ENCODE results near the gene TIGD7. TPM values are rescaled to one million over a fixed set of nuclear protein-coding genes. Genes with fewer than 3 reads are reported as not detected.

TIGD7 gene
- total RNA-seq, 1 experiment from 2014 or later: 0.49 TPM

DNA sequence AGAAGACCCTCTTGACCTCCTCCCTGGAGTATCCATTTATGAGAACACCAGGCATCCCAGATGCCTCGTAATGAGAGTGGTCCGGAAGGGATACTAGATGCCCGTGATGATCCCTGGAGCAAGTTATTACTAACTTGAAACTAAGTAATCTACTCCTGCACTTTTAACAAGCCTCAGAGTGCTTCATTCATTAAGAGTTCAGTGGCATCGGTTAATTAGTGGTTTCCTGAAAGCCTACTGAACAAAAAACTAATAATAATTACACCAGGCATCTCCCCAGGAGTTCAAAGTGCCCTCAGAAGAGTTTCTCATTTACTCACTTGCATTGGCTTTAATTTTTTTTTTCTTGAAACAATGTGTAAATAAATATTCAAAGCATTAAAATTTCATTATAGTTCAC is 22.3 kb upstream of the TIGD7 start:
- intact Hi-C loops (cut with micrococcal nuclease): no loop called here
- no peak for DNase-seq (ENCODE audit: low read depth, low spot score)
- CTCF ChIA-PET: no interaction called here
- no peaks in the 10 kb centered on the region for H3K4me1 ChIP-seq (ENCODE audit: control insufficient read depth in 1 of 2, insufficient read depth in 2 of 2, low read length in 2 of 2)
- H3K27ac ChIP-seq (ENCODE audit: low read depth, low read length): no peak overlapping the region
- H3K79me2 ChIP-seq (ENCODE audit: insufficient read depth, low read length): no peaks in the 10 kb centered on the region
- RAD21 ChIA-PET (ENCODE audit: low non-redundant PET in 1 of 2, low total read pairs in 2 of 2, uncharacterized antibody in 2 of 2, unreplicated experiment in 2 of 2): no interaction called here
- H3K9me2 ChIP-seq (ENCODE audit: insufficient read depth): no peaks in the 10 kb centered on the region
- no TSS peak for BruUV-seq (replicated peaks)
- no peaks in the 10 kb centered on the region for H3K9me3 ChIP-seq (ENCODE audit: control insufficient read depth in 1 of 2, insufficient read depth in 1 of 2, low read depth in 1 of 2, low read length in 2 of 2)
- no peaks in the 10 kb centered on the region for H3K27me3 ChIP-seq (ENCODE audit: insufficient read depth, low read length)
- no peak overlapping the region for H3K4me3 ChIP-seq (replicated peaks in 1 of 2; ENCODE audit: low read depth in 1 of 2, low read length in 2 of 2)
- H3K4me2 ChIP-seq (ENCODE audit: low read length): no peak overlapping the region
- no peak overlapping the region for H2AFZ ChIP-seq (ENCODE audit: low read depth, low read length, poor library complexity, severe bottlenecking)
- H4K20me1 ChIP-seq (ENCODE audit: insufficient read depth): no peaks in the 10 kb centered on the region
- no peak overlapping the region for H3K9ac ChIP-seq (ENCODE audit: low read length)
- POLR2A ChIA-PET: no interaction called here
- TF ChIP-seq ELF1 (IDR thresholded peaks at IDR 0.05; ENCODE audit: borderline replicate concordance, low read depth): no peak
- no peak for TF ChIP-seq CEBPB (IDR thresholded peaks at IDR 0.05; ENCODE audit: low read depth)
- no peak for TF ChIP-seq ZFX (IDR thresholded peaks at IDR 0.05)
- no peak for TF ChIP-seq JUND (IDR thresholded peaks at IDR 0.05)
- H3K36me3 ChIP-seq (ENCODE audit: control insufficient read depth in 1 of 2, insufficient read depth in 2 of 2, low read length in 2 of 2): no peaks in the 10 kb centered on the region
- no peak for ATAC-seq

- H3K9me3 ChIP-seq (ENCODE audit: control insufficient read depth in 1 of 2, insufficient read depth in 1 of 2, low read depth in 1 of 2, low read length in 2 of 2): peaks cover 12 to 20% of the 10 kb centered on the region in 2 experiments; a peak in 3 of 4 replicates
- no peak overlapping the region for H3K4me2 ChIP-seq (ENCODE audit: low read length)
- H2AFZ ChIP-seq (ENCODE audit: low read depth, low read length, poor library complexity, severe bottlenecking): no peak overlapping the region
- ATAC-seq (no peak), DNase-seq (ENCODE audit: low read depth, low spot score) (no peak)
- BruUV-seq (replicated peaks): no TSS peak
- ChIA-PET RAD21 (ENCODE audit: low non-redundant PET in 1 of 2, low total read pairs in 2 of 2, uncharacterized antibody in 2 of 2, unreplicated experiment in 2 of 2) (no interaction called here), CTCF (no interaction called here), POLR2A (no interaction called here)
- TF ChIP-seq FOSL1 (IDR thresholded peaks at IDR 0.05; ENCODE audit: low read depth) (no peak), TCF7L2 (IDR thresholded peaks at IDR 0.05; ENCODE audit: borderline replicate concordance, extremely low read depth, insufficient read depth, insufficient read length) (no peak), EZH2phosphoT487 (IDR thresholded peaks at IDR 0.05; ENCODE audit: borderline replicate concordance) (no peak)
- TF ChIP-seq, protein P1, sequence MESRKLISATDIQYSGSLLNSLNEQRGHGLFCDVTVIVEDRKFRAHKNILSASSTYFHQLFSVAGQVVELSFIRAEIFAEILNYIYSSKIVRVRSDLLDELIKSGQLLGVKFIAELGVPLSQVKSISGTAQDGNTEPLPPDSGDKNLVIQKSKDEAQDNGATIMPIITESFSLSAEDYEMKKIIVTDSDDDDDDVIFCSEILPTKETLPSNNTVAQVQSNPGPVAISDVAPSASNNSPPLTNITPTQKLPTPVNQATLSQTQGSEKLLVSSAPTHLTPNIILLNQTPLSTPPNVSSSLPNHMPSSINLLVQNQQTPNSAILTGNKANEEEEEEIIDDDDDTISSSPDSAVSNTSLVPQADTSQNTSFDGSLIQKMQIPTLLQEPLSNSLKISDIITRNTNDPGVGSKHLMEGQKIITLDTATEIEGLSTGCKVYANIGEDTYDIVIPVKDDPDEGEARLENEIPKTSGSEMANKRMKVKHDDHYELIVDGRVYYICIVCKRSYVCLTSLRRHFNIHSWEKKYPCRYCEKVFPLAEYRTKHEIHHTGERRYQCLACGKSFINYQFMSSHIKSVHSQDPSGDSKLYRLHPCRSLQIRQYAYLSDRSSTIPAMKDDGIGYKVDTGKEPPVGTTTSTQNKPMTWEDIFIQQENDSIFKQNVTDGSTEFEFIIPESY (IDR thresholded peaks at IDR 0.05; ENCODE audit: extremely low read depth, insufficient replicate concordance, low read length): no peak
- no peaks in the 10 kb centered on the region for H4K20me1 ChIP-seq (ENCODE audit: insufficient read depth)
- no peak overlapping the region for H3K4me3 ChIP-seq (replicated peaks in 1 of 2; ENCODE audit: low read depth in 1 of 2, low read length in 2 of 2)
- no peak overlapping the region for H3K9ac ChIP-seq (ENCODE audit: low read length)
- intact Hi-C loops (cut with micrococcal nuclease): no loop called here
- 0 out of 4 replicates have a peak, but pooled peaks cover 0 to 3% of the 10 kb centered on the region in 2 experiments for H3K4me1 ChIP-seq (ENCODE audit: control insufficient read depth in 1 of 2, insufficient read depth in 2 of 2, low read length in 2 of 2)
- peaks cover 0 to 7% of the 10 kb centered on the region in 2 experiments; a peak in 2 of 4 replicates for H3K36me3 ChIP-seq (ENCODE audit: control insufficient read depth in 1 of 2, insufficient read depth in 2 of 2, low read length in 2 of 2)
- no peaks in the 10 kb centered on the region for H3K9me2 ChIP-seq (ENCODE audit: insufficient read depth)
- no peaks in the 10 kb centered on the region for H3K79me2 ChIP-seq (ENCODE audit: insufficient read depth, low read length)
- H3K27ac ChIP-seq (ENCODE audit: low read depth, low read length): no peak overlapping the region
- no peaks in the 10 kb centered on the region for H3K27me3 ChIP-seq (ENCODE audit: insufficient read depth, low read length)
Observed at GRCh38 chr16:3321816-3322215, 16.6 kb upstream of the TIGD7 start.

All from HCT116 (cell line).